Neutrophil (primary cell): ENCODE measurements around the gene ABHD2.

ENCODE experiments used
- H3K27ac ChIP-seq: fragments of 200-600 bp; sonication (generic); 2 replicates; pipeline ENCODE4 v1.5.1; 2016; ENCODE audit warnings: mild to moderate bottlenecking, moderate library complexity
- H3K27me3 ChIP-seq: fragments of 200-600 bp; sonication (generic); 2 replicates; pipeline ENCODE4 v1.6.0; 2016; ENCODE audit warnings: mild to moderate bottlenecking
- H3K36me3 ChIP-seq: fragments of 200-600 bp; sonication (generic); 2 replicates; pipeline ENCODE4 v1.5.1; 2017
- H3K4me1 ChIP-seq, 2 experiments: fragments of 200-600 bp in 1 of 2; sonication (generic) in 1 of 2; 1 replicate in 1 of 2; 2 replicates in 1 of 2; pipeline versions ENCODE4 v1.5.1 to v1.6.1; 2013 to 2016; ENCODE audit warnings: low read depth in 1 of 2, low read length in 1 of 2, mild to moderate bottlenecking in 1 of 2, moderate library complexity in 1 of 2; ENCODE audit not compliant: control insufficient read depth in 1 of 2, insufficient read depth in 1 of 2
- H3K4me3 ChIP-seq, 2 experiments: fragments of 200-600 bp in 1 of 2; sonication (generic) in 1 of 2; 1 replicate in 1 of 2; 2 replicates in 1 of 2; pipeline ENCODE4 v1.5.1; 2013 to 2016; ENCODE audit warnings: low read depth in 1 of 2, low read length in 1 of 2, mild to moderate bottlenecking in 1 of 2, moderate library complexity in 1 of 2
- H3K9me3 ChIP-seq: fragments of 200-600 bp; sonication (generic); 2 replicates; pipeline ENCODE4 v1.5.1; 2016
- TF ChIP-seq, protein P1 (sequence below): fragments of 200-600 bp; sonication (generic); IDR thresholded peaks from 2 replicates; pipeline ENCODE4 v1.5.1; 2016; ENCODE audit warnings: antibody characterized with exemption

ABHD2 gene

DNA sequence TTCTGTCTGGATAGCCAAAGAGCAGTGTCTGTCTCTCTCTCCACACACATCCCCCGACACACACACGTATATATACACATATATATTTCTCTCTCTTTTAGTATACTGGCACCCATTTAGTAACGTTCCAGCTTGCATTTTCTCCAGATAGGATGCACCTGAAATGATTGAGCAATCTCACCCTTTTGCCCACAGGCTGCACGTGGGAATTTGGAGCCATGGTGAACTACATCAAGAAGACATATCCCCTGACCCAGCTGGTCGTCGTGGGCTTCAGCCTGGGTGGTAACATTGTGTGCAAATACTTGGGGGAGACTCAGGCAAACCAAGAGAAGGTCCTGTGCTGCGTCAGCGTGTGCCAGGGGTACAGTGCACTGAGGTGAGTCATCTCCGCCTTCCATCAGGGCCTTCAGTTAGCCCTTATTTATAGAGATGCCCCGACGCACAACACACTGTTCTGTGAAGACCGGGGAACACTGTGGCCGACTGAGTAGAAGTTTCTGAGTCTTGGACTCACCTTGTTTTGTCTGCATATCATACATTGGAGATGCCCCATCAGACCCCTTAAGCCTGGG, 87.4 kb downstream of the ABHD2 start:
- Histone ChIP-seq H3K9me3 (no peaks in the 10 kb centered on the region), H3K27me3 (no peaks in the 10 kb centered on the region), H3K36me3 (peaks cover 64% of the 10 kb centered on the region), H3K4me3 (no peak overlapping the region), H3K27ac (peak overlapping the region; percentile 9), H3K4me1 (peaks cover 20 to 30% of the 10 kb centered on the region in 2 experiments)
- TF ChIP-seq, protein P1, sequence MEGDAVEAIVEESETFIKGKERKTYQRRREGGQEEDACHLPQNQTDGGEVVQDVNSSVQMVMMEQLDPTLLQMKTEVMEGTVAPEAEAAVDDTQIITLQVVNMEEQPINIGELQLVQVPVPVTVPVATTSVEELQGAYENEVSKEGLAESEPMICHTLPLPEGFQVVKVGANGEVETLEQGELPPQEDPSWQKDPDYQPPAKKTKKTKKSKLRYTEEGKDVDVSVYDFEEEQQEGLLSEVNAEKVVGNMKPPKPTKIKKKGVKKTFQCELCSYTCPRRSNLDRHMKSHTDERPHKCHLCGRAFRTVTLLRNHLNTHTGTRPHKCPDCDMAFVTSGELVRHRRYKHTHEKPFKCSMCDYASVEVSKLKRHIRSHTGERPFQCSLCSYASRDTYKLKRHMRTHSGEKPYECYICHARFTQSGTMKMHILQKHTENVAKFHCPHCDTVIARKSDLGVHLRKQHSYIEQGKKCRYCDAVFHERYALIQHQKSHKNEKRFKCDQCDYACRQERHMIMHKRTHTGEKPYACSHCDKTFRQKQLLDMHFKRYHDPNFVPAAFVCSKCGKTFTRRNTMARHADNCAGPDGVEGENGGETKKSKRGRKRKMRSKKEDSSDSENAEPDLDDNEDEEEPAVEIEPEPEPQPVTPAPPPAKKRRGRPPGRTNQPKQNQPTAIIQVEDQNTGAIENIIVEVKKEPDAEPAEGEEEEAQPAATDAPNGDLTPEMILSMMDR: no peak

DNA sequence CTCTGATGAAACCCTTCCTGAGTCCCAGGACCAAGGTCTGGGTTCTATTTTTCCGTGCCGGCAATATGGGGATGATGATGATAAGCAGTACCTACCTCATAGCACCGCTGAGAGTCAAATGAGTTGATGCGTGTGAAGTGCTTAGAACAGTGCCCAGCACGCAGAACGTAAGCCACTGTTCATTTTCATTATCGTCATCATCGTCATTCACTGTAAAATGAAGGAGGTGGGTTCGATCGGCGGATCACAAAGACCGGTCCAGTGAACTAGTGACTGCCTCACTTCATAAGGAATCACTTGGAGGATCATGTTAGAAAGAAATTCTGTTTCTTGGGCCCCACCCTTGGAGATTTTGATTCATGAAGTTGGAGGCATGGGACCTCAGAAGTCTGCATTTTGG, 88.9 kb downstream of the ABHD2 start:
- Histone ChIP-seq H3K27ac (peak overlapping the region; percentile 48), H3K4me3 (no peak overlapping the region), H3K9me3 (no peaks in the 10 kb centered on the region), H3K27me3 (no peaks in the 10 kb centered on the region), H3K36me3 (peaks cover 72% of the 10 kb centered on the region), H3K4me1 (peaks cover 11 to 19% of the 10 kb centered on the region in 2 experiments)
- TF ChIP-seq, protein P1: no peak

DNA sequence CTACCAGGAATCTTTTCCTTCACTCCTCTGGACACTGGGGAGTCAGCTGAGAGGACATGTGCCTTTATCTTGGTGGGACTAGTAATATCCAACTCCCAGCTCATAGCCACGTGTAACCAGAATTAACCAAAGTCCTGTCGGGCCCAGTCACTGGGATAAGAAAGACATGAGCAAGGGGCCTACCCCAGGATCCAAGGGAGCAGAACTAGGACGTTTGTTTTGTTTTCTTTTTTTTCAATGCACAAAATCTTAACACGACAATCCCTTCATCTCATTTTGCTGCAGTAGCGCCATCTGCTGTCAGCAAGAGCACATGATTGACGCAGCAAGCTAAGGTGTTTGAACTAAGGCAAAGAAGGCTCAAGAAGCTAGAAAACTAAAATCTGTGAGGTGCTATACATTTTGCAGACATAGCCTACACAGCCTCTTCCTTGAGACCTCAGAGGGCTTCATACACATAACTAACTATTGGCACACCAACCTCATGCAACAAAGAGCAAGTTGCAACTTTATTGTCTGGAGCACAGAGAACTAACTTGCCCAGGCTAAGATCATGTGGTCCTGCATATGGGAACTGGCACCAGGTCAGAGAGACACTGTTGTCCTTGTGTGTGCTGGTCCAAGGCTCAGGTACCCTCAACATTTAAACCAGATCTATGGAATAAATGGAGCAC, 89.5 kb downstream of the ABHD2 start:
- peaks cover 78% of the 10 kb centered on the region for H3K36me3 ChIP-seq
- H3K4me1 ChIP-seq: peaks cover 4 to 12% of the 10 kb centered on the region in 2 experiments
- no peaks in the 10 kb centered on the region for H3K9me3 ChIP-seq
- H3K27ac ChIP-seq: peak overlapping the region; percentile 48
- H3K4me3 ChIP-seq: no peak overlapping the region
- TF ChIP-seq, protein P1: peak; percentile 74
- no peaks in the 10 kb centered on the region for H3K27me3 ChIP-seq

DNA sequence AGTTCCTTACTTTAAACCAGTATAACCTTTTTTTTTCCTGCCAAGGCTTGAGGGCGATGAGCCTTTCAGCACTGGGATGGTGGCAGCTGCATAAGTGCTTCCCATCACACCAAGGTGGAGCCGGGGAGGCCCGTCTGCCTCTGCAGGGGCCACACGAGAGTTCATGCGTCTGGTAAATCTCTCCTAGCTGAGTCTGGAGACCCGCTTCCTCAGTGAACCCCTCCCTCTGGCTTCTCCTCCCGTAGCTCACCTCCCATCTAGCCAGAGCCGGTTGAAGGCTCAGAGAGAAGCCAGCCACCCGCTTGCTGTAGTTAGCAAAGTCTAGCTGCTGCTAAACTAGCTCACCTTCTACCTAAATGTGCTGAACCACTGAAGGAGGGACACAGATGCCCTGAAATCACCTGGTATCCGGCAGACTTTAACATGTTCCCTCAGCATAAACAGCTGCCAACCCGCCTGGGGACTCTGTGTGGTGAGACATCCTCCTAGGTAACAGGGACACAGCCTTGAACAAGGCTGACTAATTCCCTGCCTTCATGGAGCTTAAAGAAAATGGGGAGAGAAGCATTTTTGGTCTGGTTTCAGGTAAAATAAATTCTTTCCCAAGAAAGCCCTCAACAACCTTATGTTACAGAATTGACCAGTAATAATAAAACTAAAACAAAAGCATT, 90.2 kb downstream of the ABHD2 start:
- Histone ChIP-seq H3K4me3 (no peak overlapping the region), H3K36me3 (peaks cover 81% of the 10 kb centered on the region), H3K27ac (peak overlapping the region; percentile 48), H3K9me3 (no peaks in the 10 kb centered on the region), H3K4me1 (peaks cover 0 to 6% of the 10 kb centered on the region in 2 experiments), H3K27me3 (no peaks in the 10 kb centered on the region)
- TF ChIP-seq, protein P1: no peak

DNA sequence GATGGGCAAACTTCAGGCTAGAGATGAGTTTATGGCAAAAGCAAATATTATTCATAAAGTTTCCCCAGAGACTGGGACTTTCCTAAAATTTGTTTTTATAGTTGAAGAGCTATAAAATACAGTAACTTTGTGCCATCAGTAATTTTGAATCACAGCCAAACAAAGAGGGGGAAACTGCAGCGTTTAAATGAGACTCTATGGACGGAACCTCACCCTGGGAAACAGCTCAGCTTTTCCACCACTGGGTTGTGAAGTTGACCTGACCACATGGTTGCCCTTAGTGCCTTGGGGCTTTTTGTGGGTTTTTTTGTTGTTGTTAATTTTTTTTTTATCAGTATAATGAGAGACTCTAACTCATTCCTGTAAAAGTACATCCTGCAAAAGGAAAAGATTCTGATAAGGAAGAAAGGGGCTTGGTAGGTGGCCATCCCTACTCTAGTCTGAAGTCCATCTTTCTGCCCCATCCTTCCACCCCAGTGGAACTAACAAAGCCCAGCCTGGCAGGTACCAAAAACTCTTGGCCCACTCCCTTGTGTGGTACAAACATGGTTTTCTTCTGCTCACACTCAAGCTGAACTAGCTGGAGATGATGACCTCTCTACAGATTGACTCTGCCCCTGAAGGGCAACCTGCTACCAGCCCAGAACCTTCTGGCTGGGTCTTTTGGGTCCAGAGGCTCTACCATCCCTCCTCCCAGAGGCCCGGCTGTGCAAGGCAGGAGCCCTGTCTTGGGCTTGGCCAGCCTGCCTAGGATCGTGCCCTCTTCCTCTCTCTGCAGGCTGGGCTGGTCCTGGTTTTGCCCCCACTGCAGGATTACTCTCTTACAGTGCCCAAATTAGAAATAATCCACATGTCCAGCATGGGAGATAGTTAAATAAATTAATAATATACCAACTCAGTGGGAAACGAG, 92.0 kb downstream of the ABHD2 start:
- peaks cover 0 to 5% of the 10 kb centered on the region in 2 experiments for H3K4me1 ChIP-seq
- H3K4me3 ChIP-seq: no peak overlapping the region
- H3K9me3 ChIP-seq: no peaks in the 10 kb centered on the region
- TF ChIP-seq, protein P1: no peak
- no peaks in the 10 kb centered on the region for H3K27me3 ChIP-seq
- no peak overlapping the region for H3K27ac ChIP-seq
- H3K36me3 ChIP-seq: peaks cover 88% of the 10 kb centered on the region
